ENCODE measurements around the gene CDX1.

The CDX1 gene

GRCh38 chr5:150166037-150166649 is 435 bp upstream of the CDX1 start:
- peaks cover 17% of the 10 kb centered on the region for H3K4me1 ChIP-seq (ENCODE audit: insufficient read depth, insufficient read length)
- TF ChIP-seq SUZ12 (IDR thresholded peaks at IDR 0.05; ENCODE audit: extremely low read depth, insufficient read depth, insufficient read length) (no peak), ZNF274 (IDR thresholded peaks at IDR 0.05; ENCODE audit: low read depth, low read length) (no peak), YY1 (IDR thresholded peaks at IDR 0.05; ENCODE audit: insufficient read depth, insufficient read length) (no peak)
- no peaks in the 10 kb centered on the region for H3K36me3 ChIP-seq (ENCODE audit: insufficient read depth, insufficient read length, low read length)
- peak overlapping the region; percentile 2 for H3K4me3 ChIP-seq (ENCODE audit: insufficient read length, low read depth)
- no peak overlapping the region for H3K9ac ChIP-seq (ENCODE audit: insufficient read length, low read depth)
- H3K27me3 ChIP-seq (ENCODE audit: insufficient read depth, insufficient read length) = peaks cover 78% of the 10 kb centered on the region
- no peak for DNase-seq (ENCODE audit: low read depth, low spot score)
- no peaks in the 10 kb centered on the region for H3K9me3 ChIP-seq (ENCODE audit: insufficient read depth, low read length)

- H3K4me1 ChIP-seq (ENCODE audit: insufficient read depth, insufficient read length) = peaks cover 7% of the 10 kb centered on the region
- DNase-seq (ENCODE audit: low read depth, low spot score) = no peak
- H3K36me3 ChIP-seq (ENCODE audit: insufficient read depth, insufficient read length, low read length) = no peaks in the 10 kb centered on the region
- no peak overlapping the region for H3K4me3 ChIP-seq (ENCODE audit: insufficient read length, low read depth)
- peaks cover 91% of the 10 kb centered on the region for H3K27me3 ChIP-seq (ENCODE audit: insufficient read depth, insufficient read length)
- peak overlapping the region; percentile 32 for H3K9ac ChIP-seq (ENCODE audit: insufficient read length, low read depth)
- H3K9me3 ChIP-seq (ENCODE audit: insufficient read depth, low read length) = no peaks in the 10 kb centered on the region
- TF ChIP-seq YY1 (IDR thresholded peaks at IDR 0.05; ENCODE audit: insufficient read depth, insufficient read length) = no peak
- TF ChIP-seq ZNF274 (IDR thresholded peaks at IDR 0.05; ENCODE audit: low read depth, low read length) = no peak
- no peak for TF ChIP-seq SUZ12 (IDR thresholded peaks at IDR 0.05; ENCODE audit: extremely low read depth, insufficient read depth, insufficient read length)
Observed at GRCh38 chr5:150167512-150167850, 903 bp downstream of the CDX1 start.

GRCh38 chr5:150167908-150168307 is 1.3 kb downstream of the CDX1 start:
- Histone ChIP-seq H3K4me3 (ENCODE audit: insufficient read length, low read depth) (no peak overlapping the region), H3K27me3 (ENCODE audit: insufficient read depth, insufficient read length) (peaks cover 95% of the 10 kb centered on the region), H3K9ac (ENCODE audit: insufficient read length, low read depth) (no peak overlapping the region), H3K36me3 (ENCODE audit: insufficient read depth, insufficient read length, low read length) (no peaks in the 10 kb centered on the region), H3K4me1 (ENCODE audit: insufficient read depth, insufficient read length) (peaks cover 5% of the 10 kb centered on the region), H3K9me3 (ENCODE audit: insufficient read depth, low read length) (no peaks in the 10 kb centered on the region)
- no peak for DNase-seq (ENCODE audit: low read depth, low spot score)
- TF ChIP-seq ZNF274 (IDR thresholded peaks at IDR 0.05; ENCODE audit: low read depth, low read length) = no peak
- no peak for TF ChIP-seq SUZ12 (IDR thresholded peaks at IDR 0.05; ENCODE audit: extremely low read depth, insufficient read depth, insufficient read length)
- no peak for TF ChIP-seq YY1 (IDR thresholded peaks at IDR 0.05; ENCODE audit: insufficient read depth, insufficient read length)

GRCh38 chr5:150168864-150169263 is 2.3 kb downstream of the CDX1 start:
- H3K27me3 ChIP-seq (ENCODE audit: insufficient read depth, insufficient read length) = peaks cover 95% of the 10 kb centered on the region
- no peak for DNase-seq (ENCODE audit: low read depth, low spot score)

GRCh38 chr5:150172145-150172544 is 5.6 kb downstream of the CDX1 start:
- no peak for TF ChIP-seq SUZ12 (IDR thresholded peaks at IDR 0.05; ENCODE audit: extremely low read depth, insufficient read depth, insufficient read length)
- TF ChIP-seq YY1 (IDR thresholded peaks at IDR 0.05; ENCODE audit: insufficient read depth, insufficient read length) = no peak
- TF ChIP-seq ZNF274 (IDR thresholded peaks at IDR 0.05; ENCODE audit: low read depth, low read length) = no peak
- no peak overlapping the region for H3K9ac ChIP-seq (ENCODE audit: insufficient read length, low read depth)
- no peaks in the 10 kb centered on the region for H3K36me3 ChIP-seq (ENCODE audit: insufficient read depth, insufficient read length, low read length)
- no peak overlapping the region for H3K4me3 ChIP-seq (ENCODE audit: insufficient read length, low read depth)
- H3K27me3 ChIP-seq (ENCODE audit: insufficient read depth, insufficient read length) = peaks cover 81% of the 10 kb centered on the region
- H3K9me3 ChIP-seq (ENCODE audit: insufficient read depth, low read length) = no peaks in the 10 kb centered on the region
- DNase-seq (ENCODE audit: low read depth, low spot score) = no peak
- H3K4me1 ChIP-seq (ENCODE audit: insufficient read depth, insufficient read length) = peaks cover 2% of the 10 kb centered on the region

More at GRCh38 chr5:150168864-150169263, 2.3 kb downstream of the CDX1 start:
- Histone ChIP-seq H3K9me3 (ENCODE audit: insufficient read depth, low read length) (no peaks in the 10 kb centered on the region), H3K4me3 (ENCODE audit: insufficient read length, low read depth) (no peak overlapping the region), H3K4me1 (ENCODE audit: insufficient read depth, insufficient read length) (peaks cover 2% of the 10 kb centered on the region), H3K36me3 (ENCODE audit: insufficient read depth, insufficient read length, low read length) (no peaks in the 10 kb centered on the region), H3K9ac (ENCODE audit: insufficient read length, low read depth) (no peak overlapping the region)
- TF ChIP-seq YY1 (IDR thresholded peaks at IDR 0.05; ENCODE audit: insufficient read depth, insufficient read length) (no peak), SUZ12 (IDR thresholded peaks at IDR 0.05; ENCODE audit: extremely low read depth, insufficient read depth, insufficient read length) (no peak), ZNF274 (IDR thresholded peaks at IDR 0.05; ENCODE audit: low read depth, low read length) (no peak)

GRCh38 chr5:150172556-150172955 is 6.0 kb downstream of the CDX1 start:
- H3K36me3 ChIP-seq (ENCODE audit: insufficient read depth, insufficient read length, low read length) = no peaks in the 10 kb centered on the region
- H3K4me3 ChIP-seq (ENCODE audit: insufficient read length, low read depth) = no peak overlapping the region
- no peak overlapping the region for H3K9ac ChIP-seq (ENCODE audit: insufficient read length, low read depth)
- peaks cover 2% of the 10 kb centered on the region for H3K4me1 ChIP-seq (ENCODE audit: insufficient read depth, insufficient read length)
- H3K27me3 ChIP-seq (ENCODE audit: insufficient read depth, insufficient read length) = peaks cover 77% of the 10 kb centered on the region
- no peak for TF ChIP-seq SUZ12 (IDR thresholded peaks at IDR 0.05; ENCODE audit: extremely low read depth, insufficient read depth, insufficient read length)
- TF ChIP-seq ZNF274 (IDR thresholded peaks at IDR 0.05; ENCODE audit: low read depth, low read length) = no peak
- no peak for TF ChIP-seq YY1 (IDR thresholded peaks at IDR 0.05; ENCODE audit: insufficient read depth, insufficient read length)
- DNase-seq (ENCODE audit: low read depth, low spot score) = no peak
- H3K9me3 ChIP-seq (ENCODE audit: insufficient read depth, low read length) = no peaks in the 10 kb centered on the region

GRCh38 chr5:150173161-150173560 is 6.6 kb downstream of the CDX1 start:
- DNase-seq (ENCODE audit: low read depth, low spot score) = no peak
- Histone ChIP-seq H3K9ac (ENCODE audit: insufficient read length, low read depth) (no peak overlapping the region), H3K4me1 (ENCODE audit: insufficient read depth, insufficient read length) (peaks cover 2% of the 10 kb centered on the region), H3K9me3 (ENCODE audit: insufficient read depth, low read length) (no peaks in the 10 kb centered on the region), H3K27me3 (ENCODE audit: insufficient read depth, insufficient read length) (peaks cover 71% of the 10 kb centered on the region), H3K4me3 (ENCODE audit: insufficient read length, low read depth) (no peak overlapping the region), H3K36me3 (ENCODE audit: insufficient read depth, insufficient read length, low read length) (no peaks in the 10 kb centered on the region)
- TF ChIP-seq ZNF274 (IDR thresholded peaks at IDR 0.05; ENCODE audit: low read depth, low read length) = no peak
- TF ChIP-seq YY1 (IDR thresholded peaks at IDR 0.05; ENCODE audit: insufficient read depth, insufficient read length) = no peak
- TF ChIP-seq SUZ12 (IDR thresholded peaks at IDR 0.05; ENCODE audit: extremely low read depth, insufficient read depth, insufficient read length) = no peak

Measured in NT2/D1 (cell line).